Measurements from ENCODE around the gene ICOS.
A peak's percentile ranks its signal among the peaks of the same experiment; 100 is the strongest.

The ICOS gene

GRCh38 chr2:203936535-203936934 is at the start of gene ICOS:
Gene ICOS (plus strand): TSS chr2:203936763. CDS start chr2:203936815, 52 bp downstream.
- DNase-seq: no peak

GRCh38 chr2:203887677-203888076 is 48.9 kb upstream of the ICOS start:
- DNase-seq: no peak

GRCh38 chr2:203889542-203889941 is 47.0 kb upstream of the ICOS start:
- no peak for DNase-seq

GRCh38 chr2:203889944-203890343 is 46.6 kb upstream of the ICOS start:
- no peak for DNase-seq

- DNase-seq: no peak
Observed at GRCh38 chr2:203890733-203891132, 45.8 kb upstream of the ICOS start.

GRCh38 chr2:203891474-203891873 is 45.1 kb upstream of the ICOS start:
- no peak for DNase-seq

- DNase-seq: no peak
Observed at GRCh38 chr2:203892207-203892606, 44.4 kb upstream of the ICOS start.

- DNase-seq: no peak
Observed at GRCh38 chr2:203893401-203893800, 43.2 kb upstream of the ICOS start.

- DNase-seq: no peak
Observed at GRCh38 chr2:203893840-203894239, 42.7 kb upstream of the ICOS start.

- no peak for DNase-seq
Observed at GRCh38 chr2:203894262-203894661, 42.3 kb upstream of the ICOS start.

- peak; percentile 58 for DNase-seq
Observed at GRCh38 chr2:203897544-203897943, 39.0 kb upstream of the ICOS start.

GRCh38 chr2:203898657-203899056 is 37.9 kb upstream of the ICOS start:
- DNase-seq: no peak

- DNase-seq: no peak
Observed at GRCh38 chr2:203900253-203900652, 36.3 kb upstream of the ICOS start.

GRCh38 chr2:203904022-203904421 is 32.5 kb upstream of the ICOS start:
- DNase-seq: no peak

GRCh38 chr2:203905656-203906055 is 30.9 kb upstream of the ICOS start:
- DNase-seq: no peak

GRCh38 chr2:203908066-203908796 is 28.3 kb upstream of the ICOS start:
- no peak for DNase-seq

GRCh38 chr2:203908797-203909185 is 27.8 kb upstream of the ICOS start:
- DNase-seq: no peak

GRCh38 chr2:203909261-203909967 is 27.1 kb upstream of the ICOS start:
- DNase-seq: no peak

GRCh38 chr2:203909974-203910373 is 26.6 kb upstream of the ICOS start:
- no peak for DNase-seq

- DNase-seq: no peak
Observed at GRCh38 chr2:203913947-203914346, 22.6 kb upstream of the ICOS start.

GRCh38 chr2:203914546-203915182 is 21.9 kb upstream of the ICOS start:
- DNase-seq: no peak

GRCh38 chr2:203915256-203915655 is 21.3 kb upstream of the ICOS start:
- no peak for DNase-seq

GRCh38 chr2:203916756-203917155 is 19.8 kb upstream of the ICOS start:
- no peak for DNase-seq

- DNase-seq: no peak
Observed at GRCh38 chr2:203918264-203918663, 18.3 kb upstream of the ICOS start.

Data from SIG-M5 (cell line).